ENCODE measurements around the gene FAM3D. TPM values are rescaled to one million over a fixed set of nuclear protein-coding genes. Genes with fewer than 3 reads are reported as not detected.
"Not testable (repeated sequence)": the region's sequence is repeated elsewhere in the genome, so short reads cannot be mapped to it uniquely, and the experiment has no call there.

The FAM3D gene
- total RNA-seq, 1 donor from 2014 or later, result 0.35 TPM

GRCh38 chr3:58706395-58707167 lies 40.0 kb upstream of the FAM3D start:
- Mint-ChIP-seq H3K36me3 (ENCODE audit: low read depth) (peaks cover 8% of the 10 kb centered on the region), H3K27me3 (ENCODE audit: low read depth) (no peaks in the 10 kb centered on the region), H3K27ac (ENCODE audit: unreplicated experiment) (no peak overlapping the region), H3K9me3 (peaks cover 4% of the 10 kb centered on the region), H3K4me3 (no peak overlapping the region), H3K4me1 (no peaks in the 10 kb centered on the region)
- no peak for DNase-seq (ENCODE audit: low read depth, low spot score)
- TF ChIP-seq CTCF (conservative IDR thresholded peaks at IDR 0.05), result no peak

GRCh38 chr3:58704745-58705144 lies 38.2 kb upstream of the FAM3D start:
- peaks cover 9% of the 10 kb centered on the region for H3K36me3 Mint-ChIP-seq (ENCODE audit: low read depth)
- H3K4me3 Mint-ChIP-seq, result no peak overlapping the region
- H3K4me1 Mint-ChIP-seq, result no peaks in the 10 kb centered on the region
- peaks cover 14% of the 10 kb centered on the region for H3K9me3 Mint-ChIP-seq
- TF ChIP-seq CTCF (conservative IDR thresholded peaks at IDR 0.05), result no peak
- H3K27ac Mint-ChIP-seq (ENCODE audit: unreplicated experiment), result no peak overlapping the region
- no peak for DNase-seq (ENCODE audit: low read depth, low spot score)
- no peaks in the 10 kb centered on the region for H3K27me3 Mint-ChIP-seq (ENCODE audit: low read depth)

- H3K4me3 Mint-ChIP-seq; DNase-seq (ENCODE audit: low read depth, low spot score); H3K4me1 Mint-ChIP-seq; H3K27ac Mint-ChIP-seq (ENCODE audit: unreplicated experiment); H3K27me3 Mint-ChIP-seq (ENCODE audit: low read depth): not testable (repeated sequence)
- peaks cover 11% of the 10 kb centered on the region for H3K9me3 Mint-ChIP-seq
- H3K36me3 Mint-ChIP-seq (ENCODE audit: low read depth), result peaks cover 11% of the 10 kb centered on the region
Observed at GRCh38 chr3:58704304-58704703, 37.7 kb upstream of the FAM3D start.

GRCh38 chr3:58698246-58698645 lies 31.7 kb upstream of the FAM3D start:
- DNase-seq (ENCODE audit: low read depth, low spot score), result no peak
- Mint-ChIP-seq H3K4me3 (no peak overlapping the region), H3K36me3 (ENCODE audit: low read depth) (peaks cover 21% of the 10 kb centered on the region), H3K9me3 (peaks cover 26% of the 10 kb centered on the region), H3K4me1 (no peaks in the 10 kb centered on the region), H3K27me3 (ENCODE audit: low read depth) (no peaks in the 10 kb centered on the region), H3K27ac (ENCODE audit: unreplicated experiment) (no peak overlapping the region)
- TF ChIP-seq CTCF (conservative IDR thresholded peaks at IDR 0.05), result no peak

GRCh38 chr3:58697561-58697960 lies 31.0 kb upstream of the FAM3D start:
- peaks cover 21% of the 10 kb centered on the region for H3K36me3 Mint-ChIP-seq (ENCODE audit: low read depth)
- no peak overlapping the region for H3K27ac Mint-ChIP-seq (ENCODE audit: unreplicated experiment)
- no peak overlapping the region for H3K4me3 Mint-ChIP-seq
- peaks cover 26% of the 10 kb centered on the region for H3K9me3 Mint-ChIP-seq
- no peak for DNase-seq (ENCODE audit: low read depth, low spot score)
- no peaks in the 10 kb centered on the region for H3K27me3 Mint-ChIP-seq (ENCODE audit: low read depth)
- TF ChIP-seq CTCF (conservative IDR thresholded peaks at IDR 0.05), result no peak
- H3K4me1 Mint-ChIP-seq, result no peaks in the 10 kb centered on the region

- not testable (repeated sequence) for H3K27ac Mint-ChIP-seq (ENCODE audit: unreplicated experiment); DNase-seq (ENCODE audit: low read depth, low spot score); H3K27me3 Mint-ChIP-seq (ENCODE audit: low read depth); H3K4me3 Mint-ChIP-seq; H3K4me1 Mint-ChIP-seq
- Mint-ChIP-seq H3K9me3 (peaks cover 26% of the 10 kb centered on the region), H3K36me3 (ENCODE audit: low read depth) (peaks cover 22% of the 10 kb centered on the region)
Observed at GRCh38 chr3:58696813-58697212, 30.2 kb upstream of the FAM3D start.

Data from neural crest cell (in vitro differentiated cells).